NCI-H146 treated with DMSO at 0.1 percent for 48 hours (cell line): ENCODE data around the gene GGCT.
"Not testable (repeated sequence)": the region's sequence is repeated elsewhere in the genome, so short reads cannot be mapped to it uniquely, and the experiment has no call there.

ENCODE experiments used
- DNase-seq: peaks from one replicate; lab custom pipeline; 2025; ENCODE audit not compliant: unreplicated experiment; lab: John Stamatoyannopoulos, UW

GGCT gene

GRCh38 chr7:30519122-30519521 is 14.5 kb upstream of the GGCT start:
- no peak for DNase-seq

GRCh38 chr7:30515761-30516160 is 11.1 kb upstream of the GGCT start:
- DNase-seq, result no peak

- DNase-seq, result no peak
These were observed 10.1 kb upstream of the GGCT start for GRCh38 chr7:30514776-30515175.

GRCh38 chr7:30514177-30514576 is 9.5 kb upstream of the GGCT start:
- no peak for DNase-seq

- no peak for DNase-seq
These were observed 9.1 kb upstream of the GGCT start for GRCh38 chr7:30513762-30514161.

- no peak for DNase-seq
These were observed 7.5 kb upstream of the GGCT start for GRCh38 chr7:30511973-30512662.

GRCh38 chr7:30511494-30511893 is 6.9 kb upstream of the GGCT start:
- DNase-seq, result no peak

- no peak for DNase-seq
These were observed 5.8 kb upstream of the GGCT start for GRCh38 chr7:30510124-30511075.

- DNase-seq, result not testable (repeated sequence)
These were observed 4.7 kb upstream of the GGCT start for GRCh38 chr7:30509171-30509857.

- DNase-seq, result not testable (repeated sequence)
These were observed 2.8 kb upstream of the GGCT start for GRCh38 chr7:30507346-30507900.

GRCh38 chr7:30505174-30505697 is 607 bp upstream of the GGCT start:
- DNase-seq, result no peak

GRCh38 chr7:30503274-30504212 is 1.1 kb downstream of the GGCT start:
- DNase-seq, result no peak

GRCh38 chr7:30502470-30503251 is 2.0 kb downstream of the GGCT start:
- DNase-seq, result no peak

GRCh38 chr7:30501264-30501663 is 3.4 kb downstream of the GGCT start:
- no peak for DNase-seq

- no peak for DNase-seq
These were observed 11.4 kb downstream of the GGCT start for GRCh38 chr7:30493228-30493627.

- no peak for DNase-seq
These were observed 13.2 kb downstream of the GGCT start for GRCh38 chr7:30491417-30491816.

GRCh38 chr7:30487371-30487770 is 17.3 kb downstream of the GGCT start:
- DNase-seq, result no peak

GRCh38 chr7:30485667-30486066 is 19.0 kb downstream of the GGCT start:
- no peak for DNase-seq

GRCh38 chr7:30481416-30481815 is 23.2 kb downstream of the GGCT start:
- DNase-seq, result not testable (repeated sequence)
